GM12864 (cell line): ENCODE measurements around the gene MYL6.
"Not testable (repeated sequence)": the region's sequence is repeated elsewhere in the genome, so short reads cannot be mapped to it uniquely, and the experiment has no call there.

Experiments
- DNase-seq: peaks from one replicate; pipeline ENCODE4 v3.0.0-alpha.2; 2011; ENCODE audit warnings: low read depth
- H3K4me3 ChIP-seq: 2 replicates; pipeline ENCODE4 v1.5.1; 2011; ENCODE audit warnings: mild to moderate bottlenecking, low read depth, low read length, control low read depth
- TF ChIP-seq, protein P1 (sequence below): IDR thresholded peaks from 2 replicates; pipeline ENCODE4 v1.5.1; 2011; ENCODE audit warnings: low read depth, mild to moderate bottlenecking, moderate library complexity, low read length, control low read depth, inconsistent platforms; ENCODE audit errors: missing control alignments

The MYL6 gene

DNA sequence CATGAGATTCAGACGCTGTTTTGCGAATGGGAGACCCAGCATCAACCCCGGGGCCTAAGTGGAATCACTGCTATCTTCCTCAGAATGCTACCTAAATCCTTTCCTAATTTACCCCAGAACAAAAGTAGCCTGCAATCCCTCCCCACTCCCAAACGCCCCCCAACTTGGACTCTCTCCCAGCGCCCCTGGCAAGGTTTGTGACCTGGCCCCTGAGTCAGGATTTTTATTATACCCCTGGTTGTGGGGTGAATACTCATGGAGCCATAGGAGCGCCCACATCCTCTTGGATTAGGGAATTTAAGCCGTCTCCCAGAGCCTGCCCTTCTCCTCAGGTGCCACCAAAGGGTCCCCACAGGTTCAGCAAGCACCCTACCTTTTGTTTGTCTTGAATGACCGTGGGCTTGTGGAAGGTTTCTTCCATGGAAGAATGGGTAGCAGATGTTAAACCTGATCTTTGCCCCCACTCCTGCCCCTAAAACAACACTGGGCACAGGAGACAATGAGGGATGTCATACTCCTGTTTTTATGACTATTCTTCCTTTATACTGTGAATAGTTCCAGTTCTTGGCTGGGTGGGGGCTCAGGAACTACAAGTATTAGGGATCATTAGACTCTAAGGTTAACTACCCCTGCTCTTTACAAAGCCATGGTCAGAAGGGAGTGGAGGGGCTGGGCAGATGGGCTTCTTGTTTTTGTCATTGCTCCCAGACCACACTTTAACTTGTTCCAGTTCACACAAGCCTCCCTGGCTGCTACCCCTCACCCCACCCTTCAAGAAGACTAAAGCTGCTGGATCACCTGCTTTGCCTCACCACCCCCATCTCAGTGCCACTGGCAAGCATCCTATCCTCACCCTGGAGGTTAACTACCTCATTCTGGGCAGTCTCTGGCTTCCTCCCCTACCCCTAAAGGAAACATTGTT lies 5.1 kb upstream of the MYL6 start:
- TF ChIP-seq, protein P1, sequence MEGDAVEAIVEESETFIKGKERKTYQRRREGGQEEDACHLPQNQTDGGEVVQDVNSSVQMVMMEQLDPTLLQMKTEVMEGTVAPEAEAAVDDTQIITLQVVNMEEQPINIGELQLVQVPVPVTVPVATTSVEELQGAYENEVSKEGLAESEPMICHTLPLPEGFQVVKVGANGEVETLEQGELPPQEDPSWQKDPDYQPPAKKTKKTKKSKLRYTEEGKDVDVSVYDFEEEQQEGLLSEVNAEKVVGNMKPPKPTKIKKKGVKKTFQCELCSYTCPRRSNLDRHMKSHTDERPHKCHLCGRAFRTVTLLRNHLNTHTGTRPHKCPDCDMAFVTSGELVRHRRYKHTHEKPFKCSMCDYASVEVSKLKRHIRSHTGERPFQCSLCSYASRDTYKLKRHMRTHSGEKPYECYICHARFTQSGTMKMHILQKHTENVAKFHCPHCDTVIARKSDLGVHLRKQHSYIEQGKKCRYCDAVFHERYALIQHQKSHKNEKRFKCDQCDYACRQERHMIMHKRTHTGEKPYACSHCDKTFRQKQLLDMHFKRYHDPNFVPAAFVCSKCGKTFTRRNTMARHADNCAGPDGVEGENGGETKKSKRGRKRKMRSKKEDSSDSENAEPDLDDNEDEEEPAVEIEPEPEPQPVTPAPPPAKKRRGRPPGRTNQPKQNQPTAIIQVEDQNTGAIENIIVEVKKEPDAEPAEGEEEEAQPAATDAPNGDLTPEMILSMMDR = no peak
- peak overlapping the region; percentile 74 for H3K4me3 ChIP-seq
- DNase-seq = no peak

DNA sequence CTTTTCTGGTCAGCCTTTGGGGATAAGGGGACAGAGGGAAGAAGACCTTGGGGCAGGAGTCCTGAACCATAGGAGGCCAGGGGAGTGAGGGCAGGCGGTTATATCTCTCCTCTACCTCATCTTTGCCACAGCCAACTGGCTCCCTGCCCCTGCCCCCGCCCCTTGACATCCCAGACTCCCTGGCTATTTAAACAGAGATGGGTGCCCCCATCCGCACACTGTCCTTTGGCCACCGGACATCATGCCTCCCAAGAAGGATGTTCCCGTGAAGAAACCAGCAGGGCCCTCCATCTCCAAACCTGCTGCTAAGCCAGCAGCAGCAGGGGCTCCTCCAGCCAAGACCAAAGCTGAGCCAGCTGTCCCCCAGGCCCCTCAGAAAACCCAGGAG lies 4.5 kb upstream of the MYL6 start:
- H3K4me3 ChIP-seq = no peak overlapping the region
- no peak for DNase-seq
- TF ChIP-seq, protein P1 = no peak

DNA sequence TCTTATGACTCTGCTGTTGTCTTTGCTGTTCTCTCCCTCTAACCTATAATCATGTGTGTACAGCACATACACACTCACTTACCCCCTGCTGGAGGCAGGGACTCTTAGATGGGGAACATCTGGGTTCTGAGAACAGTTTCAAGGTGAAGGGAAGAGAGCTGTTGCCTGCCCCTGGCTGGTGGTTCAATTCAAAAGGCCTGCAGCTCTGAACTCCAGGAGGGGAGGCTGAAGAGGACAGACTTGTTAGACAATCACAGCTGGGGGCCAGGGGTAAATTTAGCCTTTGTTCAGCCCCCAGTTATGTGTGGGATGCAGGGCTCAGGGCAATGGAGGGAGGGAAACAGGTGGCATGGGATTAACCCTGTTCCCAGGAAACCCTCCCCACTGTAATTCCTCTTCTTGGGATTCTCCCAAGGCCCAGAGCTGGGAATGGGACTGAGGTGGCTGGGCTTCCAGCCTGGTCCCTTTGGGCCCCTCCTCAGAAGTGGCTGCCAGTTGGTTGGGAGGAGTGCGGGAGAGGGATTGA lies 3.9 kb upstream of the MYL6 start:
- DNase-seq = no peak
- TF ChIP-seq, protein P1 = no peak
- no peak overlapping the region for H3K4me3 ChIP-seq

DNA sequence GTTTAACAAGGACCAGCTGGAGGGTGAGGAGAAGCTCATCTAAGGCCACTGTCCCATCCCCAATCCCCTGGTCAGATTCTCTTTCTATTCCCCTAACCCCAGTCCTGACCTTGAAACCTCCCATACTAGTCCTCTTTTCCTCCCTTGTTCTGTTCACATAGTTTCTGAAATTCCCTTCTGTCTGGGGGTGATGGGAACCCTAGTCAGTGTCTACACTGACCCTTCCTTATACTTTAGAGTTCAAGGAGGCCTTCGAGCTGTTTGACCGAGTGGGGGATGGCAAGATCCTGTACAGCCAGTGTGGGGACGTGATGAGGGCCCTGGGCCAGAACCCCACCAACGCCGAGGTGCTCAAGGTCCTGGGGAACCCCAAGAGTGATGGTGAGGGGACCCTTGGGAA lies 3.3 kb upstream of the MYL6 start:
- no peak overlapping the region for H3K4me3 ChIP-seq
- TF ChIP-seq, protein P1 = no peak
- no peak for DNase-seq

DNA sequence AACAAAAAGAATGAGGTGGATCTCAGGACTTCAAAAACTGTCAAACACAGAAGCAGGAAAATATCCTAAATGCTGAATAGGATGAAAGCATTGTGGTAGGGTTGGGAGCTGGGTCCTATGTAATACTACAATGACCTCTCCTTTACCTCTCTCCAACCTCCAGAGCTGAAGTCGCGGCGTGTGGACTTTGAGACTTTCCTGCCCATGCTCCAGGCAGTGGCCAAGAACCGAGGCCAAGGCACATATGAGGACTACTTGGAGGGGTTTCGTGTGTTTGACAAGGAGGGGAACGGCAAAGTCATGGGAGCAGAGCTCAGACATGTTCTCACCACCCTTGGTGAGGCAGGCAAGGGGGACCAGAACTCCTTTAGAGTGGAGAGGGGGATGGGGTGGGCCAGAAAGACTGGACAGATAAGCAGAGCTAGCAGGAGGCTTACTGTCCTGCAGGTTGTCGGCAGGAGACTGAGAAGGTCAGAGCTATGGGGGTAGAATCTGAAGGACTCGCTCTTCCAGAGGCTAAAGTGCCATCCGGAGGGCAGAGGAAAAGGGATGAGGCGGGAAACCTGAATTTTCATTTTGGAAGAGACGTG lies 2.8 kb upstream of the MYL6 start:
- TF ChIP-seq, protein P1 = no peak
- H3K4me3 ChIP-seq = no peak overlapping the region
- no peak for DNase-seq

DNA sequence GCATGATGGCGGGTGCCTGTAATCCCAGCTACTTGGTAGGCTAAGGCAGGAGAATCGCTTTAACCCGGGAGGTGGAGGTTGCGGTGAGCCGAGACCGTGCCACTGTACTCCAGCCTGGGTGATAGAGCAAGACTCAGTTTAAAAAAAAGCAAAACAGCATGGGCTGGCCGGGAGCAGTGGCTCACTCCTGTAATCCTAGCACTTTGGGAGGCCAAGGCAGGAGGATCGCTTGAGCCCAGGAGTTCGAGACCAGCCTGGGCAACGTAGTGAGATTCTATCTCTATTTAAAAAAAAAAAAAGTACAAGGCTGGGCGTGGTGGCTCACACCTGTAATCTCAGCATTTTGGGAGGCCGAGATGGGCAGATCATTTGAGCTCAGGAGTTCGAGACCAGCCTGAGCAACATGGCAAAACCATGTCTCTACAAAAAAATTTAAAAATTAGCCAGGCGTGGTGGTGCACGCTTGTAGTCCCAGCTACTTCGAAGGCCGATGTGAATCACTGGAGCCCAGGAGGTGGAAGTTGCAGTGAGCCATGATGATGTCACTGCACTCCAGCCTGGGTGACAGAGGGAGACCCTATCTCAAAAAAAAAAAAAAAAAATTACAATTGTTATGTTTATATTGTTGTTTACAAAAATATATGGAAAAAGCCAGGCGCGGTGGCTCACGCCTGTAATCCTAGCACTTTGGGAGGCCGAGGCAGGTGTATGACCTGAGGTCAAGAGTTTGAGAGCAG lies 1.5 kb upstream of the MYL6 start:
- DNase-seq = not testable (repeated sequence)
- H3K4me3 ChIP-seq = peak overlapping the region; percentile 80
